Activated CD8-positive, alpha-beta memory T cell treated with anti-CD3 and anti-CD28 coated beads, Interleukin-2, amount 50 U/mL, for 24 hours (primary cell): ENCODE data around the gene ZDHHC11B.
"Not testable (repeated sequence)": the region's sequence is repeated elsewhere in the genome, so short reads cannot be mapped to it uniquely, and the experiment has no call there.

Experiments
- DNase-seq: peaks from one replicate; pipeline ENCODE4 v3.0.0-alpha.2; 2020; ENCODE audit errors: extremely low read depth

Gene ZDHHC11B

GRCh38 chr5:717143-717542 lies 67.4 kb downstream of the ZDHHC11B start:
- DNase-seq: no peak

GRCh38 chr5:716740-717139 lies 67.8 kb downstream of the ZDHHC11B start:
- not testable (repeated sequence) for DNase-seq

- DNase-seq: not testable (repeated sequence)
Observed at GRCh38 chr5:715636-716035, 68.9 kb downstream of the ZDHHC11B start.

- not testable (repeated sequence) for DNase-seq
Observed at GRCh38 chr5:714215-715118, 70.1 kb downstream of the ZDHHC11B start.

GRCh38 chr5:713686-714085 lies 70.8 kb downstream of the ZDHHC11B start:
- not testable (repeated sequence) for DNase-seq

GRCh38 chr5:708848-709517 lies 75.5 kb downstream of the ZDHHC11B start:
- DNase-seq: not testable (repeated sequence)

- DNase-seq: not testable (repeated sequence)
Observed at GRCh38 chr5:708374-708773, 76.2 kb downstream of the ZDHHC11B start.

- not testable (repeated sequence) for DNase-seq
Observed at GRCh38 chr5:706127-706526, 78.4 kb downstream of the ZDHHC11B start.

GRCh38 chr5:696753-697702 lies 87.5 kb downstream of the ZDHHC11B start:
- DNase-seq: not testable (repeated sequence)

GRCh38 chr5:696191-696590 lies 88.3 kb downstream of the ZDHHC11B start:
- not testable (repeated sequence) for DNase-seq

- not testable (repeated sequence) for DNase-seq
Observed at GRCh38 chr5:695475-695874, 89.1 kb downstream of the ZDHHC11B start.

GRCh38 chr5:694042-694431 lies 90.5 kb downstream of the ZDHHC11B start:
- DNase-seq: not testable (repeated sequence)

- peak; percentile 36 for DNase-seq
Observed at GRCh38 chr5:693271-694041, 91.1 kb downstream of the ZDHHC11B start, which contains the start of gene TPPP. TSS of gene TPPP (minus strand) at chr5:693352. CDS start at chr5:678060, 15,292 bp downstream.

GRCh38 chr5:692529-693041 lies 91.9 kb downstream of the ZDHHC11B start:
- DNase-seq: not testable (repeated sequence)

GRCh38 chr5:691817-692528 lies 92.6 kb downstream of the ZDHHC11B start:
- no peak for DNase-seq

GRCh38 chr5:691049-691448 lies 93.5 kb downstream of the ZDHHC11B start:
- not testable (repeated sequence) for DNase-seq

- not testable (repeated sequence) for DNase-seq
Observed at GRCh38 chr5:690293-690692, 94.2 kb downstream of the ZDHHC11B start.

GRCh38 chr5:688348-689010 lies 96.0 kb downstream of the ZDHHC11B start:
- not testable (repeated sequence) for DNase-seq

GRCh38 chr5:686936-687335 lies 97.6 kb downstream of the ZDHHC11B start:
- DNase-seq: not testable (repeated sequence)
